ENCODE results near the gene SNX7. TPM values are rescaled to one million over a fixed set of nuclear protein-coding genes. Genes with fewer than 3 reads are reported as not detected.

SNX7 gene
- total and polyA plus RNA-seq, 9 donors = 23.8 to 36.4 (median 26.9) TPM

DNA sequence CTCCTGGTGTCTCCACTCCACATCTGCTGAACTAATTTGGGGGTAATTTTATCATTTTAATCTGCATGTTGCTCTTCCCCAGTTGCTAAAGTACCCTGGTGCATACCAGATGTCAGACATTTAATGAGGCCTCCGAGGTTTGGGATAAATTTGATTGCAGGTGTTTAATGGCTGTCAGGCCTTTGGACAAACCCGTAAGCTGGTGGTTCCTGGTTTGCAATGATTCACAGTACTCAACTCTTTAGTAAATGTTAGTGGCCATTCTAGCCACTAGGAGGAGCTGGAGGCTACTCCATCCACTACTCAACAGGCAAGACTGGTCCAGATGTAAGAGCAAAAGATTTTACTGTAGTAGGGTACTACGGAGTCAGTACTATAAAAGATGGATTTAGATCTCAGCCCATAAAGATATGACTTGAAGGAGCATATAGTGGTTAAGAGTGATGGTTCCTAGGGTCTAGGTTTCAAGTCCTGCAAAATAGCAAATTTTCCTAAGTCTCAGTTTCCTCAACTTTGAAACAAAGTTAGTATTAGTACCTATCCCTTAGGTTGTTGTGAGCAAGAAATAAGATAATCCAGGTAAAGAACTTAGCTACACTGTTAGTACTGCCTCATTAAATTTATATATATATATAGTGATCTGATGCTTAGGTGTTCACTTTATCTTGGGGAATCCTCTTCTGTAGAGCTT is 132.8 kb downstream of the SNX7 start:
- no peak overlapping the region for H3K27ac ChIP-seq (ENCODE audit: low read length)
- H3K36me3 ChIP-seq (ENCODE audit: control insufficient read depth, insufficient read depth, low read length) = no peaks in the 10 kb centered on the region
- no peak overlapping the region for H3K4me3 ChIP-seq (ENCODE audit: low read length)
- H3K4me1 ChIP-seq (ENCODE audit: control insufficient read depth, insufficient read depth, low read length) = peaks cover 10% of the 10 kb centered on the region
- WGBS (ENCODE audit: insufficient coverage) = no CpG with 5 or more reads among the region's 3 CpGs
- no peaks in the 10 kb centered on the region for H3K27me3 ChIP-seq (ENCODE audit: control insufficient read depth, insufficient read depth, low read length)
- H3K9me3 ChIP-seq (replicated peaks; ENCODE audit: control insufficient read depth, low read depth, low read length) = no peaks in the 10 kb centered on the region
- DNase-seq = peak; percentile 70

DNA sequence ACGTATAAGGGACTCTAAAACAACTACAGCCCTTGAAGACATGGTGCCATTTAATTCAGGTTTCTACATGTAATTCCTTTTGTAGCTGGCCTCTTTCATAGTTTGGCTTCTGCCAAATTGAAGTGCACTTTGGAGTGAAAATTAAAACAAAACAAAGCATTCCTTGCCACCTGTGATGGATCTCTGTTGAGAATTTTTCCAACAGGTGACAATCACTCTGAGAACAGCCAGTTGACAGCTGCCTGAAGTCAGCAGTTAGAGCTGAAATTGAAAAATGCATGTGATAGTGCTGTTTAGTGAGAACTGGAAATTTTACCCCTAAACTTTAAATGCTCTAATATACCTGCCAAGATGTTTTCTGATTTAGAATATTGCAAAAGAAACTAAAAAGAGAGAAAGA is 134.5 kb downstream of the SNX7 start:
- Histone ChIP-seq H3K4me3 (ENCODE audit: low read length) (no peak overlapping the region), H3K27ac (ENCODE audit: low read length) (no peak overlapping the region), H3K36me3 (ENCODE audit: control insufficient read depth, insufficient read depth, low read length) (no peaks in the 10 kb centered on the region), H3K27me3 (ENCODE audit: control insufficient read depth, insufficient read depth, low read length) (no peaks in the 10 kb centered on the region), H3K9me3 (replicated peaks; ENCODE audit: control insufficient read depth, low read depth, low read length) (no peaks in the 10 kb centered on the region), H3K4me1 (ENCODE audit: control insufficient read depth, insufficient read depth, low read length) (peaks cover 9% of the 10 kb centered on the region)
- no peak for DNase-seq
- WGBS (ENCODE audit: insufficient coverage) = no CpG with 5 or more reads among the region's 1 CpG

DNA sequence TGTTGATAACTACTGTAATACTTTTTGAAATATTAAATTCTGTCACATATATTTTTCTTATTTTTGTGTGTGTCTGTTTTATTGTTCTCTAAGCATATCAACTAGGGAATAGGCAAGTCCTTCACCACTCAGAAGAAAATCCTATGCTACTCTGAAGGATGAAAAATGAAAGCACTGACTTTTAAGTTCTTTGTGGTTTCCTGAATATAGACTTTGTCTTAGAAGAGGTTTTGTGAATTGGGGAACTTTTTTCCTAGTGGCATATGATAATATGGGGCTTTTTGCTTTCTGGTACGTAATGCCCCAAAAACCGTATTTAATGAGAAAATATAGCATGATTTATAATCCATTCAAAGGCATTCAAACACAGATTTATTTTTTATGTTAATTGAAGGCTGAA is 136.0 kb downstream of the SNX7 start:
- H3K27me3 ChIP-seq (ENCODE audit: control insufficient read depth, insufficient read depth, low read length) = no peaks in the 10 kb centered on the region
- no peak for DNase-seq
- H3K9me3 ChIP-seq (replicated peaks; ENCODE audit: control insufficient read depth, low read depth, low read length) = no peaks in the 10 kb centered on the region
- peaks cover 2% of the 10 kb centered on the region for H3K4me1 ChIP-seq (ENCODE audit: control insufficient read depth, insufficient read depth, low read length)
- no peak overlapping the region for H3K27ac ChIP-seq (ENCODE audit: low read length)
- H3K4me3 ChIP-seq (ENCODE audit: low read length) = no peak overlapping the region
- WGBS (ENCODE audit: insufficient coverage) = no CpG with 5 or more reads among the region's 2 CpGs
- no peaks in the 10 kb centered on the region for H3K36me3 ChIP-seq (ENCODE audit: control insufficient read depth, insufficient read depth, low read length)

Data from muscle of leg (tissue), 11 donors.